H7 (cell line): ENCODE results near the gene MUSK. TPM values are rescaled to one million over a fixed set of nuclear protein-coding genes. Genes with fewer than 3 reads are reported as not detected.
"Not testable (repeated sequence)": the region's sequence is repeated elsewhere in the genome, so short reads cannot be mapped to it uniquely, and the experiment has no call there.

Experiments
- DNase-seq: peaks from one replicate; pipeline ENCODE4 v3.0.0; 2012
- H3K27me3 ChIP-seq: 2 replicates; pipeline ENCODE4 v1.6.0; 2011; ENCODE audit warnings: mild to moderate bottlenecking, low read length; ENCODE audit not compliant: control insufficient read depth, insufficient read depth
- H3K36me3 ChIP-seq: replicated peaks from 2 replicates; pipeline ENCODE4 v1.5.1; 2011; ENCODE audit warnings: low read length; ENCODE audit not compliant: control insufficient read depth, insufficient read depth
- H3K4me3 ChIP-seq: 2 replicates; pipeline ENCODE4 v1.5.1; 2011; ENCODE audit warnings: low read depth, mild to moderate bottlenecking, control low read depth, low read length, moderate library complexity; ENCODE audit not compliant: insufficient read depth
- total RNA-seq: library from RNA; depleted of rRNA; stranded (reverse); fragments of >200 nt; shearing (Covaris generic); gene quantifications from 2 replicates; pipeline ENCODE4 v1.2.3, GENCODE V29; 2014

MUSK gene
- total RNA-seq, 1 experiment from 2014 or later = not detected

DNA sequence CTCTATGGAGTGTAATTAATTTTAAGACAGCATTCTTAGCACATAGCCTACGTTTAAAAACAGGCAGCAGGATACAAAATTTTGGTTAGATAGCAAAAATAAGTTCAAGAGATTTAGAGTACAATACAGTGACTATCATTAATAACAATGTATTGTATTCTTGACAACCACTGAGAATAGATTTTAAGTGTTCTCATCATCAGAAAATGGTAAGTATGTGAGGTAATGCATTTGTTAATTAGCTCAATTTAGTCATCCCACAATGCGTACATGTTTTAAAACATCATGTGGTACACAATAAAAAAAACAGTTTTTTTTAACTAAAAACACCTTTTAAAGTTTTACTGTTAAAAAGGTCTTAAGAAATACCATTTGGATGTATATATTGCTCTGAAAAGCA lies 94.2 kb downstream of the MUSK start:
- DNase-seq = no peak
- H3K27me3 ChIP-seq = no peaks in the 10 kb centered on the region
- no peaks in the 10 kb centered on the region for H3K36me3 ChIP-seq
- no peak overlapping the region for H3K4me3 ChIP-seq

DNA sequence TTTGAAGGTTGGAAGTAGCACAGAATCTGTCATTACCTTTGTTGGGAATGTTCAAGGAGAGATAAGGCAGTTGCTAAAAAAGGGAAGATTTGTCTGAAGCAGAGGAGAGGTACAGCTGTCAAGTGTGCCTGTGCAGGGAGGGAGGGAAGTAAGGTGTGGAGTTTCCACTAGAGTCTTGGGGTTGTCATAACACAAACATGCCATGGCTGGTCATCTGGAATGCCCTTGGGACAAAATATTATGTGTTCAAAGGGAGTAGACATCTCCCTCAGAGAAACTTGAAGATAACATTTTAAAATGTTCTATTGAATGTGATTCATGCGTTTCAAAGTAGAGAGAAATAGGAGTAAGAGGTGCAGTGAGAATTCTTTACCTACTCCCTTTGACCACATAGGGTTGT lies 95.0 kb downstream of the MUSK start:
- Histone ChIP-seq H3K4me3 (no peak overlapping the region), H3K36me3 (no peaks in the 10 kb centered on the region), H3K27me3 (no peaks in the 10 kb centered on the region)
- DNase-seq = no peak

DNA sequence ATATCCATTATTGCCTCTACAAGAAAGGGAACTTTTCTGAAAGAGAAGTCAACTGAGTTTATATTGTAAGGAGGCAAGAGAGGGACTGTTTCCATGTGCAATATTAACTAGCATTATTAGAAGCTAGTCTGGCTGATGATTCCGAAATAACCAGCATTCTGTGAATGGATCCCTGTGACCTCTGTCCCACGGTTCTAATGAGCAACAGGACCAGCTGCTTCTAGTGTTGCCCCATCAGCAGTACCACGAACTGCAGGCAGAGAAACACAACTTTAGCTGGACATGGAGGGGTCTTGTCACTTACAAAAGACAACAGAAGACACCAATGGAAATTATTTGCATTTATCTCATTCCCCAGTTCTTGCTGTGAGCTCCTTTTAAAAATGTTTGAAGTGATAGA lies 95.4 kb downstream of the MUSK start:
- Histone ChIP-seq H3K4me3 (no peak overlapping the region), H3K36me3 (no peaks in the 10 kb centered on the region), H3K27me3 (no peaks in the 10 kb centered on the region)
- DNase-seq = no peak

DNA sequence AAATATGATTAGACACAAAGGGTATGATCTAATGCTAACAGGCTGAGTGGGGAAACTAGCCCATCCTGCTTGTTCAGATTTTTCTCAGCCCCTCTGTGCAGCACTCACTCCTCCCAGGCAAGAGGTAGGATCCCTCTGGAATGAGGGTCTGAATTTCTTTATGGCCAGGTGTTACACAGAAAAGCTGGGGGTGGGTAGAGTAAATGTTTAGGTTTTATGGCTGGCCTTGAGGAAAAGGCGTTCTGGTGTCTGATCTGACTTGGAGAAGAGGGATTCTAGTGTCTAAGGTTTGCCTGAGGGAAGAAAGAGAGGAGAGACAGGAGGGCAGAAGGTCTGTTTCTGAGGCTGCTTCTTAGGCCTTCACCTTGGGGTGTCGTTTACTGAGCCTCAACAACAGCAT lies 97.3 kb downstream of the MUSK start:
- DNase-seq = no peak
- Histone ChIP-seq H3K27me3 (no peaks in the 10 kb centered on the region), H3K4me3 (no peak overlapping the region), H3K36me3 (no peaks in the 10 kb centered on the region)

DNA sequence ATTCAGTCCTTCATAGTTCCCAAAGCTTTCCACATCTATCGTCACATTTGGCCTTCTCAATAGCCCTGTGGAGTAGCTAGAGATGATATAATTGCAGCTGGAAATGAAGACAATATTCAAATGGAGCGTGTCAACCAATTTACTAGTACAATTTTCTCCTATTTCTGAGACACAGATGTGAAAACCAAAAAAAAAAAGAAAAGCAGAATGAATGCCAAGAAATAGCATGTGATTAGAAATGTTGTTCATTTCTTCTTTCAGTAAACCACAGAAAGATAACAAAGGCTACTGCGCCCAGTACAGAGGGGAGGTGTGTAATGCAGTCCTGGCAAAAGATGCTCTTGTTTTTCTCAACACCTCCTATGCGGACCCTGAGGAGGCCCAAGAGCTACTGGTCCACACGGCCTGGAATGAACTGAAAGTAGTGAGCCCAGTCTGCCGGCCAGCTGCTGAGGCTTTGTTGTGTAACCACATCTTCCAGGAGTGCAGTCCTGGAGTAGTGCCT lies 99.0 kb downstream of the MUSK start:
- DNase-seq = no peak
- no peaks in the 10 kb centered on the region for H3K36me3 ChIP-seq
- H3K4me3 ChIP-seq = no peak overlapping the region
- H3K27me3 ChIP-seq = no peaks in the 10 kb centered on the region

DNA sequence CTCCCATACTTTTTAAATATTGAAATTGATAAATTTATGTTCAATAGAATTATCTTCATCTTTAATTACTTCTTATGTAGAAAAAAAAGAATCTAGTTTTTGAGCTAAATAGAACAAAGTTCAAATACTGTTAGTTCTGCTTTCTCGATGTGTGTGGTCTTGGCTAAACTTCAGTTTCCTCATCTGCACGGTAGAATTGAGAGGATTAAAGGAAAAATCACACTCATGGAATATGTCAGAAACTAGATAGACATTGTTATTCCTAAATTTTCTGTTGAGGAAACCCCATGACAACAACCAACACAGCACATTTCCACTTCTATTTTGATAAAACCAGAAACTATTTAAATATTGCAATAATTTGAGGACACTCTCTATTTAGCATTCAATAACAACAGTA lies 100.3 kb downstream of the MUSK start:
- DNase-seq = no peak
- no peaks in the 10 kb centered on the region for H3K27me3 ChIP-seq
- no peaks in the 10 kb centered on the region for H3K36me3 ChIP-seq
- H3K4me3 ChIP-seq = no peak overlapping the region

DNA sequence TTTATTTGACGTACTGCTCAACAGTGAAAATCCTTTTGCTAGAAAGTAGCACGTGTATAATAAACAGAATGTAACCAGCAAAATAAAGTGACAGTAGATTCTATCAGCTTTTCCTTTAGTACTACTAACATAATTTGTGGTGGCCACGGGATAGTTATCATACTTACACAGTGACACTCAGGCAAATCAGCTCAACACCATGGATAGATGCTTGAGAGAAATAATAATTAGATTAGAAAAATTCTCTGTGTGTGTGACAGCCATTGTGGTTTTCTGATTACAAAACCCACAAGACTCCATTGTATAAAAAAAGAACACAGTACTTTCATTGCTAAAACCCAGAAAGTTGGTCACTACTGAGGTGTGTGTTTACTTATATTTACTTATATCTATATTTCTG lies 101.1 kb downstream of the MUSK start:
- Histone ChIP-seq H3K4me3 (no peak overlapping the region), H3K36me3 (no peaks in the 10 kb centered on the region), H3K27me3 (no peaks in the 10 kb centered on the region)
- DNase-seq = no peak

DNA sequence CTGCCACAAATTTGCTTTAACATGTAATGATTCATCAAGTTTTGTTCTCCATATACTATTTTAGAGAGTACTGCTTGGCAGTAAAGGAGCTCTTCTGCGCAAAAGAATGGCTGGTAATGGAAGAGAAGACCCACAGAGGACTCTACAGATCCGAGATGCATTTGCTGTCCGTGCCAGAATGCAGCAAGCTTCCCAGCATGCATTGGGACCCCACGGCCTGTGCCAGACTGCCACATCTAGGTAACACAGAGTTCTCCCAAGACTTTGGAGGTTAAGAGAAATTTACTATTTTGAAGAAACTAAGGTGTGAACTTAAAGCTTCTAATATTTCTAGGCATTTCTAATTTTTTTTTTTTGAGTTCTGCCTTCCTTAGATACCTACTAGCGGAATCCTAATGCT lies 107.1 kb downstream of the MUSK start:
- no peak for DNase-seq
- H3K4me3 ChIP-seq = no peak overlapping the region
- H3K36me3 ChIP-seq = no peaks in the 10 kb centered on the region
- no peaks in the 10 kb centered on the region for H3K27me3 ChIP-seq

DNA sequence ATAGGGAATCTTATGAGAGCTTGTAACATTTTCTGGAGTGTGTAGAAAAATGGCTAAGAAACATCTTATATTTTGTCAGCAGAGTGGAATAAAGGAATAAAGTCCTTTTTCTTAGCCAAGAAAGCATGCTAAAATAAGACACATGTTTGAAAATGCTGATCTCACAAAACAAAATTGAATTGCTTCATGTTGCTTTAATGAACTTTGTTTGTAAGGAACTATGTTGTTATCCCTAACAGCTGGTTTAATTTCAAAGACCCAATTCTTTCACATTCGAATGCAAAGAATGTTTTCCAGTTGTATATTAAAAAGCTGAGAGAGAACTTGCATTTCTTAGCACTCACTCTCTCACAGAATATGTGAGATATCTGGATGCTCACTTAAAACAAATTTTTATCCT lies 107.6 kb downstream of the MUSK start:
- H3K27me3 ChIP-seq = no peaks in the 10 kb centered on the region
- DNase-seq = no peak
- H3K4me3 ChIP-seq = no peak overlapping the region
- no peaks in the 10 kb centered on the region for H3K36me3 ChIP-seq

DNA sequence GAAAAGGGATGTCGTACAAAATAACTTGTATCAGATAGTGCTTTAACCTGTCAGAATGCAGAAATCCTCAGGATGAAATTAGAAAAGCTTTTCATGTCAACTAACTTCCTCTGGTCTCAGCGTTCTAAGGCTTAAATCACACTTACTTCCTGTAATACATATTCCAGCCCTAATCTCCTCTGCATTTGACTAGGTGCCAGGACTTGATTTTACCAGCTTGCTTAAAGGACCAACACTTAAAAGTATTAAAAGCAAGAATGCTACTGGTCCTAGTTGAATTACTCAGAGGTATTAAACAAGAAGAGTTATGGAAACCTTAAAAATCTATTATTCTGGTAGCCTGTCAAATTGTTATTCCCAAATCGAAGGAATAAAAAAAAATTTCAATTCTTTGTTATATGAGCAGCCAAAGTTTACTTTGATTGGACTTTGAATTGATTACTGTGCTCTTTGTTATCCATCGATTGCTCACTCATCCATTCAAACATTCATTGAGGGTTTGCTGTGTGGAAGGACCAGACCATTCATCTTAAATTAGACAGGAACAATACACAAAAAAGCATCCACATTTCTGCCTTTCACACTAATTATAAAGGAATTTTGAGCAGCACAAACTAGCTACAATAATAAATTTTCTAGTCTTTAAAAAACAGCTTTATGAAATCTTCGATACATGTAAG lies 108.7 kb downstream of the MUSK start:
- H3K27me3 ChIP-seq = no peaks in the 10 kb centered on the region
- H3K4me3 ChIP-seq = no peak overlapping the region
- no peaks in the 10 kb centered on the region for H3K36me3 ChIP-seq
- no peak for DNase-seq

DNA sequence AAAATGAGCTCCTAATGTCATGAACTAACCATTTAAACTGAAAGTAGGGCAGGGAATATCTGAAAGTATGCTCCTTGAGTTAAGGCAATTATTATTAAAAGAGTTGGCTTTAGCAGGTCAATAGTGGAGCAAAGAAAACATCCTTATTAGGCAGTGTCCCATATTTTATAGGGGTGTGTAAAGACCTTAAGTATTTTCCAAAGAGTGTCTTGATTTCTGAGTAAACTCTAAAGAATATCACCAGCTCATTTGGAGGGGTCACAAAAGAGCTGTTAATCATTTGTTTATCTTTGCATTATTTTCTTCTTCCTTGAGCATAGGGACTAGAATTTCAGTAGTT lies 109.3 kb downstream of the MUSK start:
- DNase-seq = no peak
- Histone ChIP-seq H3K4me3 (no peak overlapping the region), H3K27me3 (no peaks in the 10 kb centered on the region), H3K36me3 (no peaks in the 10 kb centered on the region)

DNA sequence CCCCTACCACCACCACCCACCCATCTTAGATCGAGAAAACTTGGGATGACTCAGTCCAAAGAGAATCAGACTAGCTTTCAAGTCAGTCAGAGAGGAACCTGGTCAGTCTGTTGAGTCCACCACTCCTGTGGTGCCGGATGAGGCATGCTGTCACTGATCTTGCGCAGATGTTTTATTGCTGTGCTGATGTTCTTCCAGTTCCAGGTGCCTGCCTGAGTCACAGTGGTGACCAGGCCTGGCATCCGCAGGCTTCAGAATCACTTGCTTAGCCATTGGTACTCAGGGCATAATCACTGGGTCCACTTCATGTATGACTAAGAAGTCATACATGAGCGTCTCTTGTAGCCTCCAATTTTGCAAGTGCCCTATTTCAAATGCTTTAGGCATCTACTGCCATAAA lies 114.1 kb downstream of the MUSK start:
- Histone ChIP-seq H3K27me3 (no peaks in the 10 kb centered on the region), H3K36me3 (no peaks in the 10 kb centered on the region), H3K4me3 (no peak overlapping the region)
- no peak for DNase-seq

DNA sequence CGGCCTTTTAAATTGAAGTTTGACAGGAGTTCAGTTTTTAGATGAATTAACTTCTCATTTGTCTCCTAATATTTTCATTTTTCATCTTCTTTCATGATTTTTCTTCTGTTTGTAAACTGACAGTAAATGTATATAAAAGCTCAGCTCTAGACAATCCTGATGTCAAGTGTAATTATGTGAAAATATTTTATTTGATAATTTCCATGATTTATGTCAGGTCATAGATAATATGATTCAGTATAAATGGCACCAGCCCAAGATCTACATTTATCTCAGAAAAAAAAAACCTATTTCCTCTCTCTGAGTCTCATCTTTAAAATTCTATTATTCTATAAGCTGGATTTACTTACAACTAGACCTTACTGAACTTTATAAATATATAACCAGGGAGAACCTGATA lies 115.7 kb downstream of the MUSK start:
- no peak for DNase-seq
- H3K4me3 ChIP-seq = no peak overlapping the region
- no peaks in the 10 kb centered on the region for H3K36me3 ChIP-seq
- H3K27me3 ChIP-seq = no peaks in the 10 kb centered on the region

DNA sequence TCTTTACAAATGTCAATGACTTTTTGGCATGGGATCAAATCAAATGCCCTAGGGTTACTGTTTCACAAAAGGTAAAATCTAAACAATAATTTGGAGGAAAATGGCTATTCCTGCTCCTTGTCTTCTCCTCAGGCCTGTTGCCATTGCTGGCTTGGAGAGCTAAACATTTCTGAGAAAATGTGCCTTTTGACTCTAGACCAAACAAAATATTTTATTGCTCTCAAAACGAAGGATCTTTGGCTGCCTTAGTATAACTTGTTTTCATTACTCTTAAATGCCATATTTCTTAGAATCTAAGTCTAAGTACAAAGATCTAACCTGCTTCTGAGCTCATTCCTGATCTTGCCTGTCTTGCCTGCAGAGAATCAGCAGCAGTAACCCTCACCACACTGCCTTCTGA lies 116.6 kb downstream of the MUSK start:
- no peak for DNase-seq
- Histone ChIP-seq H3K27me3 (no peaks in the 10 kb centered on the region), H3K36me3 (no peaks in the 10 kb centered on the region), H3K4me3 (no peak overlapping the region)

DNA sequence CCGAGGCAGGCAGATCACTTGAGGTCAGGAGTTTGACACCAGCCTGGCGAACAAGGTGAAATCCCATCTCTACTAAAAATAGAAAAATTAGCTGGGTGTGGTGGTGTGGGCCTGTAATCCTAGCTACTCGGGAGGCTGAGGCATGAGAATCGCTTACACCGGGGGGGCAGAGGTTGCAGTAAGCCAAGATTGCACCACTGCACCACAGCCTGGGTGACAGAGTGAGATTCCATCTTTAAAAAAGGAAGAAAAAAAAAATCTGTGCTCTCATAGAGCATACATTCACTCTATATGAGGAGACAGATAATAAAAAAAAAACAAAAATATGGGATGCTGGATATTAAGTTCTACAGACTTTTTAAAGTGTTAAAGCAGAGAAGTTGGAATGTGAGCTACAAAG lies 119.8 kb downstream of the MUSK start:
- H3K4me3 ChIP-seq, H3K27me3 ChIP-seq, H3K36me3 ChIP-seq, DNase-seq: not testable (repeated sequence)

DNA sequence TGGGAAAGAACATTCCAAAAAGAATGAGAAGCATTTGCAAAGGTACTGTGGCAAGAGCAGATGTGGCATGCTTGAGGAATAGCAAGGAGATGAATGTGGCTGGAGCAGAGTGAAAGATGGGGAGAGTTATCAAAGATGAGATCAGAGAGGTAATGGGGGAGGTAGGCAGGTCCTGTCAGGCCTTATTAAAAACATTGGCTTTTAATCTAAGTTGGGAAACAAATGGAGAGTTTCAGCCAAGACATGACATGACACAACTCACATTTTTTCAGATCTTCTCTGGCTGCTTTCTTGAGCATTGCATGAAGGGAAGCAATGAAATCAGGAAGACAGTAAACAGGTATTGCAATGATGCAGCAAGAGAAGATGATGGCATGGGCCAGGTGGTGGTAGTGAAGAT lies 120.3 kb downstream of the MUSK start:
- no peaks in the 10 kb centered on the region for H3K27me3 ChIP-seq
- H3K36me3 ChIP-seq = no peaks in the 10 kb centered on the region
- DNase-seq = no peak
- no peak overlapping the region for H3K4me3 ChIP-seq
